PC-9 (cell line): ENCODE measurements around the gene RNF141. TPM values are rescaled to one million over a fixed set of nuclear protein-coding genes. Genes with fewer than 3 reads are reported as not detected.

Experiments
- BruUV-seq: library from RNA; stranded (reverse); fragments of 400-500 nt; replicated peaks from 2 replicates; lab custom pipeline; 2021; lab: Mats Ljungman, UMichigan
- CTCF ChIA-PET: fragments of 300-600 bp; sonication (Branson Sonifier 250); formaldehyde crosslinking; loops from one replicate; lab custom pipeline; 2022; ENCODE audit warnings: antibody characterized with exemption; lab: Charles Lee
- POLR2A ChIA-PET: fragments of 300-600 bp; sonication (Branson Sonifier 250); formaldehyde crosslinking; loops from one replicate; lab custom pipeline; 2022; ENCODE audit warnings: antibody characterized with exemption; ENCODE audit not compliant: unreplicated experiment; lab: Charles Lee
- DNase-seq, 2 experiments: peaks; one replicate each; pipeline versions ENCODE4 v3.0.0 to v3.0.0-alpha.2; 2015 to 2022; ENCODE audit warnings: mixed read lengths in 1 of 2
- H2AFZ ChIP-seq: fragments of 200-600 bp; sonication (generic); 2 replicates; pipeline ENCODE4 v1.8.1; 2017; ENCODE audit warnings: antibody characterized with exemption
- H3F3A ChIP-seq: fragments of 200-600 bp; sonication (generic); 2 replicates; pipeline ENCODE4 v1.8.1; 2017; ENCODE audit warnings: antibody characterized with exemption, mild to moderate bottlenecking, low read depth; ENCODE audit not compliant: insufficient read depth
- H3K27ac ChIP-seq: fragments of 200-600 bp; sonication (generic); 2 replicates; pipeline ENCODE4 v1.6.1; 2016; ENCODE audit warnings: mixed run types
- H3K27me3 ChIP-seq: fragments of 200-600 bp; sonication (generic); 2 replicates; pipeline ENCODE4 v1.6.1; 2016; ENCODE audit warnings: low read depth, mixed run types; ENCODE audit not compliant: insufficient read depth
- H3K36me3 ChIP-seq: fragments of 200-600 bp; sonication (generic); 2 replicates; pipeline ENCODE4 v1.6.1; 2016; ENCODE audit warnings: low read depth, mixed run types
- H3K4me1 ChIP-seq: fragments of 200-600 bp; sonication (generic); replicated peaks from 2 replicates; pipeline ENCODE4 v1.6.1; 2016; ENCODE audit warnings: mixed run types; ENCODE audit not compliant: insufficient read depth
- H3K4me2 ChIP-seq: fragments of 200-600 bp; sonication (generic); 2 replicates; pipeline ENCODE4 v1.6.1; 2017; ENCODE audit warnings: mixed run types
- H3K4me3 ChIP-seq: fragments of 200-600 bp; sonication (generic); 2 replicates; pipeline ENCODE4 v1.6.1; 2016; ENCODE audit warnings: mixed run types
- H3K79me2 ChIP-seq: fragments of 200-600 bp; sonication (generic); 2 replicates; pipeline ENCODE4 v1.6.1; 2017; ENCODE audit warnings: low read depth, mixed run types
- H3K9me2 ChIP-seq: fragments of 200-600 bp; sonication (generic); 2 replicates; pipeline ENCODE4 v1.8.1; 2017; ENCODE audit warnings: mild to moderate bottlenecking; ENCODE audit not compliant: insufficient read depth
- H3K9me3 ChIP-seq: fragments of 200-600 bp; sonication (generic); 2 replicates; pipeline ENCODE4 v1.8.1; 2016; ENCODE audit warnings: low read depth; ENCODE audit not compliant: insufficient read depth
- H4K20me1 ChIP-seq: fragments of 200-600 bp; sonication (generic); 2 replicates; pipeline ENCODE4 v1.8.1; 2017; ENCODE audit not compliant: insufficient read depth
- CTCF ChIP-seq: fragments of 200-600 bp; sonication (generic); conservative IDR thresholded peaks from 2 replicates; pipeline ENCODE4 v1.6.1; 2017; ENCODE audit warnings: mixed run types, antibody characterized with exemption, mild to moderate bottlenecking, moderate library complexity
- EZH2 ChIP-seq: fragments of 200-600 bp; sonication (generic); IDR thresholded peaks from 2 replicates; pipeline ENCODE4 v1.8.0; 2017; ENCODE audit warnings: antibody characterized with exemption, low read depth
- intact Hi-C: fragments of 100-400 bp; cut with micrococcal nuclease; formaldehyde crosslinking; loops from one replicate; pipeline ENCODE4 v1.10.0; 2022; ENCODE audit not compliant: unreplicated experiment
- total RNA-seq: library from RNA; stranded (reverse); gene quantifications from 2 replicates; pipeline ENCODE4 v1.2.3, GENCODE V29; 2021

RNF141 gene
- total RNA-seq, 1 experiment from 2014 or later = 36.8 TPM

- H3K27ac ChIP-seq = no peak overlapping the region
- H3K4me1 ChIP-seq = peaks cover 18% of the 10 kb centered on the region
- no TSS peak for BruUV-seq
- peaks cover 9% of the 10 kb centered on the region; the same call in 1 of the 2 replicates for H3F3A ChIP-seq
- no peak overlapping the region for H3K4me3 ChIP-seq
- POLR2A ChIA-PET = no interaction called here
- H3K27me3 ChIP-seq = no peaks in the 10 kb centered on the region
- intact Hi-C loops = loop anchor here (10.0 kb wide), 1 partner anchor 130 kb away; no protein-coding TSS in a partner anchor
- TF ChIP-seq CTCF (no peak), EZH2 (no peak)
- peaks cover 20% of the 10 kb centered on the region for H3K36me3 ChIP-seq
- no peak overlapping the region for H2AFZ ChIP-seq
- no peaks in the 10 kb centered on the region for H3K79me2 ChIP-seq
- H3K4me2 ChIP-seq = no peak overlapping the region
- H4K20me1 ChIP-seq = no peaks in the 10 kb centered on the region
- no peaks in the 10 kb centered on the region for H3K9me3 ChIP-seq
- H3K9me2 ChIP-seq = no peaks in the 10 kb centered on the region
- DNase-seq = no peak
- CTCF ChIA-PET = no interaction called here
Measured at GRCh38 chr11:10524471-10524870, 16.5 kb downstream of the RNF141 start.

- intact Hi-C loops = loop anchor here (10.0 kb wide), 1 partner anchor 132 kb away; no protein-coding TSS in a partner anchor
- Histone ChIP-seq H3K4me3 (no peak overlapping the region), H2AFZ (no peak overlapping the region), H3K4me2 (no peak overlapping the region), H3K27me3 (no peaks in the 10 kb centered on the region), H3K4me1 (peaks cover 10% of the 10 kb centered on the region), H3K36me3 (peaks cover 7% of the 10 kb centered on the region), H3K27ac (no peak overlapping the region), H4K20me1 (no peaks in the 10 kb centered on the region), H3K9me3 (no peaks in the 10 kb centered on the region), H3F3A (peaks cover 7% of the 10 kb centered on the region; the same call in 1 of the 2 replicates), H3K79me2 (no peaks in the 10 kb centered on the region), H3K9me2 (no peaks in the 10 kb centered on the region)
- ChIA-PET CTCF (interaction anchor here (0.6 kb wide), 1 partner anchor 216 kb away, joined by 3 read pairs; no protein-coding TSS in a partner anchor), POLR2A (no interaction called here)
- DNase-seq = no peak
- BruUV-seq = no TSS peak
- no peak for TF ChIP-seq EZH2
- no peak for TF ChIP-seq CTCF
Measured at GRCh38 chr11:10522921-10523320, 18.1 kb downstream of the RNF141 start.

GRCh38 chr11:10522276-10522675 is 18.7 kb downstream of the RNF141 start:
- Histone ChIP-seq H3K36me3 (peaks cover 7% of the 10 kb centered on the region), H3K27me3 (no peaks in the 10 kb centered on the region), H3K4me3 (no peak overlapping the region), H2AFZ (no peak overlapping the region), H4K20me1 (no peaks in the 10 kb centered on the region), H3K4me1 (peaks cover 5% of the 10 kb centered on the region), H3F3A (peaks cover 2% of the 10 kb centered on the region; the same call in 1 of the 2 replicates), H3K27ac (no peak overlapping the region), H3K9me2 (no peaks in the 10 kb centered on the region), H3K79me2 (no peaks in the 10 kb centered on the region), H3K9me3 (no peaks in the 10 kb centered on the region), H3K4me2 (no peak overlapping the region)
- BruUV-seq = TSS peak; percentile 7
- intact Hi-C loops = loop anchor here (10.0 kb wide), 1 partner anchor 133 kb away; no protein-coding TSS in a partner anchor
- CTCF ChIA-PET = no interaction called here
- no peak for TF ChIP-seq CTCF
- no peak for TF ChIP-seq EZH2
- no peak for DNase-seq
- POLR2A ChIA-PET = no interaction called here
